Measurements from ENCODE around the gene LAP3.

- TF ChIP-seq POLR2AphosphoS5 (IDR thresholded peaks at IDR 0.05): no peak
- TF ChIP-seq CTCF (IDR thresholded peaks at IDR 0.05 in 8 of 11, conservative IDR thresholded peaks at IDR 0.05 in 3 of 11): no peak
- TF ChIP-seq POLR2A (IDR thresholded peaks at IDR 0.05): no peak
These were observed 7.7 kb downstream of the LAP3 start for GRCh38 chr4:17584521-17585213.

All from spleen (tissue), 7 donors.